Left colon (tissue), 2 donors: ENCODE results near the gene LY6G5C. TPM values are rescaled to one million over a fixed set of nuclear protein-coding genes. Genes with fewer than 3 reads are reported as not detected.
"Not testable (repeated sequence)": the region's sequence is repeated elsewhere in the genome, so short reads cannot be mapped to it uniquely, and the experiment has no call there.

ENCODE experiments used
- ATAC-seq: fragments of 200-7000 bp; cut with Tn5 transposase; one replicate; pipeline ENCODE4 v1.9.1; 2020; ENCODE audit warnings: mild to moderate bottlenecking, moderate library complexity
- DNase-seq, 2 donors: peaks; one replicate each; pipeline ENCODE4 v3.0.0-alpha.2; 2020
- intact Hi-C, 2 donors: fragments of 100-400 bp; cut with DNase I in 1 of 2; cut with micrococcal nuclease in 1 of 2; formaldehyde crosslinking; loops; one replicate each; pipeline versions ENCODE4 v1.11.2 to v1.14.0; 2022; cut with DNase I, micrococcal nuclease
- total RNA-seq, 2 donors: library from RNA; stranded (reverse); fragmentation: NEBNext Ultra II Directional; extraction: Animal tissue kit (Norgen Biotek cat#: 25700); gene quantifications; one replicate each; pipeline ENCODE4 v1.2.1, GENCODE V29; 2021
- donor health status: DM: no; HTN: no; CAD: no.
- donor health status: DM: yes; HTN: yes; CAD: no.

The LY6G5C gene
- total RNA-seq, 2 donors from 2014 or later: 1.6 to 2.5 TPM

DNA sequence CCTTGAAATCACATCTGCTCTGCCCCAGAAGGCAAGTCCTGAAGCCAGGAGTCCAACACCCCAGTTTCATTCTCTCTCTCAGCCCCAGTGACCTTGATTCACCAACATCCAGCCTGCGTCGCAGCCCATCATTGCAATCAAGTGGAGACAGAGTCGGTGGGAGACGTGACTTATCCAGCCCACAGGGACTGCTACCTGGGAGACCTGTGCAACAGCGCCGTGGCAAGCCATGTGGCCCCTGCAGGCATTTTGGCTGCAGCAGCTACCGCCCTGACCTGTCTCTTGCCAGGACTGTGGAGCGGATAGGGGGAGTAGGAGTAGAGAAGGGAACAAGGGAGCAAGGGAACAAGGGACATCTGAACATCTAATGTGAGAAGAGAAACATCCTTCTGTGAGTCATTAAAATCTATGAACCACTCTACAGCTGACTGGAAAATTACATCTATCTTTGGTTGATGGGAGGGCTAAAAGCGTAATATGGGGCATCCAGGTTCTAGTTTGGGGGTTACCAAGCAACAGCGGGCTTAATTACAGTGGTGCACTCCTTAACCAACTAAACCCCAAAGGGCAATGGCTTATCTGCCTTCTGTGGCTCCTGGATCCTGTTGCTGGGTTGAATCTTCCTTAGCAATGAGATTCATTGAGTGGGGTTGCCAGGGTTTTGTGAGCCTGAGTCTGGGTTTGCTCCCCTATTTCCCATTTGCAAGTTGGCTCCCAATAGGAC lies 36.8 kb upstream of the LY6G5C start:
- DNase-seq: no peak
- intact Hi-C loops: no loop called here
- no peak for ATAC-seq

DNA sequence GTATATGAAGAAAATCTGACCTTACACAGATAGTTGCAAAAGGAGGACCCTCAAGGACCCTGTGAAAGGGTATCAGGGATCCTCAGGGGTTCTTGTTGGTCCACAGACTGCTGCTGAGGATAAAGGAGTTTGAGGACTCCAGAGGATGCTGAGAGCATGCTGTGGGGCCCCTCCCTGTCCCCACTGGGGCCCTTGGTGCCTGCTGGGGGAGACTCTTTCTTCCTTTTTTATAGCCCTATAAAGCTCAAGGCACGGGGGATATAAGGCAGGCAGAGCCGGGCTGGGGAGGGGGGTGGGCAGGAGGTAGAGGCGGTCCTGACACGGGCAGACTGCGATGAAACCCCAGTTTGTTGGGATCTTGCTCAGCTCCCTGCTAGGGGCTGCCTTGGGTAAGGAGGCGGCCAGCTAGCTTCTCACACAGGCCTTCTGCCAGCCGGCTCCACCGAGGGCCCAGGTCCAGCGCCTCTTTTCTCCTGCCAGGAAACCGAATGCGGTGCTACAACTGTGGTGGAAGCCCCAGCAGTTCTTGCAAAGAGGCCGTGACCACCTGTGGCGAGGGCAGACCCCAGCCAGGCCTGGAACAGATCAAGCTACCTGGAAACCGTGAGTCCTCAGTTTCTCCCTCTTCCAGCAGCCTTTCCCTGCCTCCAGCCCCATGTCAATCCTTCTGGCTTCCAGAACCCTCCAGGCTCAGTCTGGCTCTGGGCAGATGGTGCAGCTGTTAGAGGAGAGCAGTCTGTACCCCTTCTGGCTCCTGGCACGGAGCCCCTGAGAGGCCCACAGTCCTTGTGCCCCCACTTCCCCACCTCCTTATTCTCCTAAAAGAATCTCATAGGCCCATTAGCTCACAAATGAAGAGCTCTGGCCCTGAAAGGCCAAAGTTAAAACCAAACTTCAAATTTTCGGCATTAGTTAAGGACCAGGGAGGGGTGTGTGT lies 34.4 kb upstream of the LY6G5C start, which contains the start of gene LY6G6D:
TSS of gene LY6G6D (plus strand) at position 327 of the 937 bp plus-strand sequence. CDS start at position 335, 8 bp downstream.
- ATAC-seq (no peak), DNase-seq (no peak)
- intact Hi-C loops: no loop called here

DNA sequence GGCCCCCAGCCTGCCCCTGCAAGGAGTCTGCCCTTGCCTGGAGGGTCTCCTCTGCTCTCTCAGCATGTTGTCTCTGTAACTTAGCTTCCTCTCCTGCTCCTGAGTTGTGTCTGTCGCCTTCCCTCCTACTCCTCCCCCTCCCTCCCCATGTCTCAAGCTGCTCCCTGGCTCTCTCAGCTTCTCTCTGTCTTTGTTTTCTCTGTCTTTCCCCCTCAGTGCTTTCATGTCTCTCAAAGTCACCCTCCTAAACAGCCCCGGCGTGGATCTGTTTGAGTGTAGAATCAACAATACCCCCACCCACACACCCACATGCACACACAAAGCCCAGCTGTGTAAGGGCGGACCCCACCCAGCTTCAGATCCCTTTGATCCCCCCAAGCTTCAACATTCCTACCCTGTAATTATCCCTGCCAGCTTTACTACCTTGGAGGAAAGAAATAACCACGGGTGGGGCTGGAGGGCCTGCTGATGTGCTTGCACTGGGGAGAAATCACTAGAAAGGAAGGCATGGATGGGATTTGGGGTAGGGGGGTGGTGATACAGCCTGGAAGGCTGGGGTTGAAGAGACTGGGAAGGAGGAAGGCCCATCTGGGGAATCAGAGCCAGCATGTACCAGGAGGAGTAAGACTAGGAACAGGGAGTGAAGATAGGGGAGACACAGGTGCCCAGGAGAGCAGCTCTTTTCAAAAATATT lies 33.3 kb upstream of the LY6G5C start:
- ATAC-seq (peak; percentile 49), DNase-seq (peak in 1 of 2 donors; percentile 39)
- intact Hi-C loops: no loop called here

DNA sequence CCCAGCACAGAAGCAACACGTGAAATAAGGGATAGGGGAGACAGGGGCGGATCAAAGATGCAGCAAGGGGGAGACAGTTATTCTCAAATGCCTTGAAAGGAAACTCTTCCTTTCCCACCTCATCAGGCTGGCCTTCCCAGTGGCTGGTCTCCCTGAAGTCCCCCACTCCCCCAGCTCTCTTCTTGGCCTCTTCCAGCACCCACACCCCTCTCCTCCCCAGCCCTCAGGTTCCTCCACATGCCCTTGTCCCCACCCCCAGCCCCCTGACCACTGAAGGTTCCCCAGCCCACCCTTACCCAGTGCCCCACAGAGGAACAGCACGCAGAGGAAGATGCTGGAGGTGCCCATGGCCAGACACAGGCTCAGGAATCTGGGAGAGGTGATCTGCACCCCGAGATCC lies 32.6 kb upstream of the LY6G5C start:
- DNase-seq: no peak
- ATAC-seq: no peak
- intact Hi-C loops: no loop called here

DNA sequence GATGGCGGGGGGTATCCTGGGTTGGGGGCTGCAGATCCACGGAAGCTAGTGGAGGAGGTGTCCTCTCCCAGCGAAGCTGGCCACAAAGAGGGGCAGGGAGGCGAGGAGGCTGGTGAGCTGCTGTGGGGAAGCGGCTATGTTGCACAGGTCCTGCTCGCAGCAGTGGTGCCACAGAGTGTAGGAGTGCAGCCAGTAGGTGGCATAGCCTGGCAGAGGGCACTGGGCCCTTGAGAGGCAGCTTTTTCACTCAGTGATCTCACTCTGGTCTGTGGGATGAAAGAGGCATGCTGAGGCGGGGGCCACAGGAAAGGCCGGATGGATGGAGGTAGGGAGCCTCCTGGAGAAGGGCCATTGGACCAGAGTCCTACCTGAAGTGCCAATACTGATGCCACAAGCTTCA lies 31.4 kb upstream of the LY6G5C start:
- DNase-seq: peak in 1 of 2 donors; percentile 35
- intact Hi-C loops: no loop called here
- peak; percentile 59 for ATAC-seq

DNA sequence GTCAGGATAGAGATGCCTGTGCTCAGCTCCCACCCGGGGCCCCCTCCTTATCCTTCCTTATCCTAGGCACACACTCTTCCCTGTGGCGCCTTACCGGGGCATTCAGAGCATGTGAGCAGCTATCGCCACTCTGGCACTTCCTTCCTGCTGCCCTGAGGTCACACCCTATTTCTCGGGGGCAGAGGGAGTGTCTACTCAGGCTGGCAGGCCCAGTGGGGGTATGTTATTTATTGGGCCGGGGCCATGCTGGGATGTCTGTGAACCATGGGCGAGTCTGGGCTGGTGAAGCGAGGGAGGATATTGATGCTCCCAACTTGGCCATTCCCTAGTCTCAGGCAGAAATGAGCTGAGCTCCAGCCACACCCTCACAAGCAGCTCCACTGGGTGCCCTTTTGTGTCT lies 30.4 kb upstream of the LY6G5C start:
- intact Hi-C loops: no loop called here
- ATAC-seq (peak; percentile 81), DNase-seq (peak; percentile 53 to 66)

DNA sequence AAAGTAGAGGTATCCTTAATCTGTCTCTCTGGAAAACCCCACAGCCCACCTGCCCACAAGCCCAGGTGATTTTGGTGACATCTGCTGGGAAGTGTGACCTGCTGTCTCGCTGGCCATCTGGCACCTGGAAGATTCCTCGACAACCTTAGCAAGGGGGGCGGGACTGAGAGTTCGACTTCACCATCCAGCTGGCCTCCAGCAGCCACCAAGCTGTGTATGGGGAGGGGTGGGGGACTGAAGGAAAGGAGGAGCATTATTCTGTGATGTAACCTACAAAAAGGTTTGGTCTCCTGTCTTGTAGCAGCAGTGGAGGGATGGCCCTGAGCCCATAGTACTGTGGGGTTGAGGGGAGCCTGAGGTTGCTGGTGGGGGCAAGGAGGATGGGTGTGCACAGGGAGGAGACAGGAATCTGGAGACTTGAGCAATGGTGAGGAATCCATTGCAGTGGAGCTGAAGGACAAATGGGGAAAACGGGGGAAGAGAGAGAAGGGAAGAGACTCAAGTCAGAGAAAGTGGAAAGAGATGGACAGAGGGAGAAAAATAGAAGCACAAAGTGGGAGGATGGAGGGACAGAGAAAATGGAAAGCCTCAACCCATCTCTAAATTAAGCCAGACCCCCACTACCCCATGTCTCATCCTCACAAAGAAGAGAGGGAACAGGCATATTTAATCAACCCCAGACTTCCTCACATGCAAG lies 29.8 kb upstream of the LY6G5C start:
- DNase-seq (peak in 1 of 2 donors; percentile 32), ATAC-seq (peak; percentile 4)
- intact Hi-C loops: no loop called here

DNA sequence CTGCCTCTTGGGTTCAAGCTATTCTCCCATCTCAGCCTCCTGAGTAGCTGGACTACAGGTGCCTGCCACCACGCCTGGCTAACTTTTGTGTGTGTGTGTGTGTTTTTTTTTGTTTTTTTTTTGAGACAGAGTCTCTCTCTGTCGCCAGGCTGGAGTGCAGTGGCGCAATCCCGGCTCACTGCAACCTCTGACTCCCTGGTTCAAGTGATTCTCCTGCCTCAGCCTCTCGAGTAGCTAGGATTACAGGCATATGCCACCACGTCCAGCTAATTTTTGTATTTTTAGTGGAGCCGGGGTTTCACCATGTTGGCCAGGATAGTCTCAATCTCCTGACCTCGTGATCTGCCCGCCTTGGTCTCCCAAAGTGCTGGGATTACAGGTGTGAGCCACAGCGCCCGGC lies 28.3 kb upstream of the LY6G5C start:
- DNase-seq, intact Hi-C loops, ATAC-seq: not testable (repeated sequence)

DNA sequence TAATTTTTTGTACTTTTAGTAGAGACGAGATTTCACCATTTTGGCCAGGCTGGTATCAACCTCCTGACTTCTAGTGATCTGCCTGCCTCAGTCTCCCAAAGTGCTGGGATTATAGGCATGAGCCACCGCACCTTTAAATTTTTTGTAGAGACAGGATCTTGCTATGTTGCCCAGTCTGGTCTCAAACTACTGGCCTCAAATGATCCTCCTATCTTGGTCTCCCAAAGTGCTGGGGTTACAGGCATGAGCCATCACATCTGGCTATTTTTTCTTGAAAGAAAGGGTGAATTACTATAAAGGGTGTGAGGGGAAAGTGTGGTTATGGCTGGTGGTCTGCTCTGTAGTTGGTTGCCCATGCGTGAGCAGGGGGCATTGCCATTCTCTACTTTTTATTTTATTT lies 27.4 kb upstream of the LY6G5C start:
- intact Hi-C loops: no loop called here
- ATAC-seq: no peak

DNA sequence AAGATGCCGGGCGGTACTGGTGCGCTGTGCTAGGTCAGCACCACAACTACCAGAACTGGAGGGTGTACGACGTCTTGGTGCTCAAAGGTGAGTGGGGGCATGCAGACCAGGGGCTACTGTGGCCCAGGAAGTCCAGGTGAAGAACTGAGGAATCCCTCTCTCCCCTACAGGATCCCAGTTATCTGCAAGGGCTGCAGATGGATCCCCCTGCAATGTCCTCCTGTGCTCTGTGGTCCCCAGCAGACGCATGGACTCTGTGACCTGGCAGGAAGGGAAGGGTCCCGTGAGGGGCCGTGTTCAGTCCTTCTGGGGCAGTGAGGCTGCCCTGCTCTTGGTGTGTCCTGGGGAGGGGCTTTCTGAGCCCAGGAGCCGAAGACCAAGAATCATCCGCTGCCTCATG lies 26.8 kb upstream of the LY6G5C start:
- DNase-seq: no peak
- intact Hi-C loops: no loop called here
- ATAC-seq: no peak

More for the DNA sequence above, 27.4 kb upstream of the LY6G5C start:
- DNase-seq: no peak

DNA sequence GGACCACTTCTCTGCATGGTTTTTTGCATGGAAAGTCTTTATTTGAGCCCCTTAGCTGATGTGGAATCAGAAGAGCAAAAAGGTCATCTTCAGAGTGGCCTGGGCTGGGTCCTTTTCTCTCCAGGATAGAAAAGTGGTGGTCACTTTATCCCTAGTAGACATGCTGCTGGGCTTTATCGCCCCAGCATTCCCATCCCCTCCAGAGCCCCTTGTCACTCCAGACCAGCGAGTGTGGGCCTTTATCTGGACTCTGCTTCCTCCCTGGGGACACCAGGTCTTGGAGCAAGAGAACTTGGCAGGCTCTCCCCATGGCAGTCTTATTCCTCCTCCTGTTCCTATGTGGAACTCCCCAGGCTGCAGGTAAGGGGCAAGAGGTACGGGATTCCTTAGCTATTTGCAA lies 25.7 kb upstream of the LY6G5C start, which contains the start of gene LY6G6F:
TSS of gene LY6G6F (plus strand) at position 268 of the 400 bp plus-strand sequence. CDS start at position 309, 41 bp downstream.
- intact Hi-C loops: no loop called here
- no peak for ATAC-seq
- no peak for DNase-seq

DNA sequence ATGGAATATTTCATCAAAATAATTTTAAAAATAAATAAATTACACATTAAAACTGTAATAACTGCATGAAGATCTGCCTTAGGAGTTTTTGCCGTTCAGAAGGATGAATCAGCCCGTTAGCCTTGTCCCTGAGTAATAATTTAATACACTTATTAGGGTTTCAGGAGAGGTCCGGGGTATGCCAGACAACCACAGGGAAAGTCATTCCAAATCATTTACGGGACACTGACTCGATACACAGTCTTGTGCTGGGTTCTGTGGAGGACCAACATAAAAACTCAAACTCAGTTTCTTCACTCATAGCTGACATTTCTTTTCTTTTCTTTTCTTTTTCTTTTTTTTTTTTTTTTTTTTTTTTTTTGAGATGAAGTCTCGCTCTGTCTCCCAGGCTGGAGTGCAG lies 25.1 kb upstream of the LY6G5C start:
- ATAC-seq: no peak
- intact Hi-C loops: no loop called here

DNA sequence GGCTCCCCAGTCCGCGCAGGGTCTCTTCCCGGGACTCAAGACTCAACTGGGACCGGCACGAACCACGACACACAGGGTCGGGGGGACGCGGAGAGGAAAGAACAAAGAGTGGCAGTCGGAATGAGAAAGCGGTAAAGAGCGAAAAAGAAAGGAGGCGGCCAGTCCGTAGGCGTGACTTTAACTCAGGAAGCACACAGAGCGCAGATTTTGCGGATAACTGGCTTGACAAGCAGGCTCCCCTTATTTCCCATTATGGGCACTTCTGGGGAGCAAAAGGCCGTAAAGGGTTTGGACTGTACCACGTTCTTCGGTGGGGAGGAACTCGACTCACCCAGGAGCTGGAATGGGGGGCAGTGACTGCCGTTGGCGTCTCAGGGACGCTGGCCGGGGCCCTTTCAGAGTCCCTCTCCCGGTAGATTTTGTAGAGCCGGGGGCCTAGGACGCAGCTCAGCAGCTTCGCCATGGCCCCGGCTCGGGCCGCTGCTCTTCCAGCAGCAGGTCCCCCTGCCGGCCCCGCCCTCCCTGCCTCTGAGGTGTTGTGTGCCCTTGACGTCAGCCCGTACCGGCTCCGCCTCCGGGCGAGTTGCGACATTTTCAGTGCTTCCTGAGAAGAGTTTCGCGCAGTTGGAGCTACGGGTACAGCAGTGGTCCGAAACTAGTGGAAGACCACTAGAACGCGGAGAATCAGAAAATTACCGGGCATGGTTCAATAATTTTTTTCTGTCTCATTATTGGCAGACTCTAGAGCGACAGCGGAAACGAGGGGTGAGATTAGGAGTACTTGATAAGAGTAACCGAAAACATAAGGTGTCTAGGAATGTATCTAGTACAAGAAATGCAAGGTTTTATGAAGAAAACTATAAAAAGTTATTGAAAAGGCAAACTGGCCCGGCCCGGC lies 22.2 kb upstream of the LY6G5C start, which contains the start of gene ABHD16A:
TSS of gene ABHD16A (minus strand) at position 506 of the 898 bp plus-strand sequence. CDS start at position 463, 43 bp downstream.
- ATAC-seq: peak; percentile 98
- DNase-seq: peak; percentile 99
- intact Hi-C loops: no loop called here

More for the DNA sequence above, 25.1 kb upstream of the LY6G5C start:
- DNase-seq: no peak

DNA sequence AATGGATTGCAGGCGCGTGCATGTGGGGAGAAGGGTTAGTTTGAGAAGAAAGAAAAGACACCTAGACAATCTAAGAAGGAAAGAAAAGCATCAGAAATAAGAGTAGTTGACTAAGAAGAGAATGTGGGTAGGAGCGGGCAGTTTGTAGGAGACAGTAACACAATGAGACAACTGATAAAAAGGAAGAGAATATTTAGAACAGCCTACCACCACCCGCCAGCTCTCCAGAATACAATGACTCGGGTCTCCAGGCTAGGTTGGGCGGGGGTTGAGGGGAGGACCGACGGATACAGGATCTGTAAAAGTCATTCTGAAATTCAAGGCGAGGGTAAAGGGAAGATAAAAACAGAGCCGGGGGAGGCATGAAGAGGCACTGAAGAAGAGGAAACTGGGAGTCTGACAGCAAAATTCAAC lies 21.5 kb upstream of the LY6G5C start:
- ATAC-seq: peak; percentile 15
- DNase-seq: no peak
- intact Hi-C loops: no loop called here

DNA sequence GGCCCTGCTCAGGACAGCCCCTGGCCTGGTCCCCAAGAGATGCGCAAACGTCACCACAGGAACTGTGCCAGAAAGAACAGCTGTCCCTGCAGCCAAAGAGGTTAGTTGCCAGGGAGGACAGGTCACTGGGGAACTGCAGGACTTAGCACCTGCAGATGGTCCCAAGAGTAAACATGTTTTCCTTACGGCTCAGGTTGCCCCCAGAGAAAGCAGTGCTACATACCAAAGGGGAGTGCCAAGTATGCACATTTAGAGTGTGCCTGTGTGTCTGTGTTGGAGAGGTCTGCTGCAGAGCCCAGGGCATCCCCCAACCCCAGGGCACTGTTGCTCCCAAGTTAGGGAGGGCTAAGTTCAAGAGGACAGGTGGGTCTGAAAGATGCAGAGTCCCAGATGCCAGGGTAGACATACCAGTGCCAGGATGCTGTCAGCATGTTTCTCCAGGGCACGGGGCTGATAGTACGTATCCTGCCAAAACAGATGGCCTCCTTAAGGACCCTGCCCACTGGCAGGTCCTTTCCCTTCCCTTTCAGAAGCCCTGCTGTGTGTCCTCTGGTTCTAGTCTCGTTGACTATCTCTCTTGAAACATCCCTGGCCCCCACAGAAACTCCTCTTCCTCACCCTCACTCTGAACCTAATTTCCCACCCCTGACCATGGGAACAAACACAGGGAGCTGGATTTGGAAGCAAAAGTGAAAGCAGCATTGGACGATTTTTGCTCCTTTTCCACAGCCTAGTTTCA lies 21.0 kb upstream of the LY6G5C start:
- peak; percentile 5 for ATAC-seq
- peak in 1 of 2 donors; percentile 33 for DNase-seq
- intact Hi-C loops: no loop called here

DNA sequence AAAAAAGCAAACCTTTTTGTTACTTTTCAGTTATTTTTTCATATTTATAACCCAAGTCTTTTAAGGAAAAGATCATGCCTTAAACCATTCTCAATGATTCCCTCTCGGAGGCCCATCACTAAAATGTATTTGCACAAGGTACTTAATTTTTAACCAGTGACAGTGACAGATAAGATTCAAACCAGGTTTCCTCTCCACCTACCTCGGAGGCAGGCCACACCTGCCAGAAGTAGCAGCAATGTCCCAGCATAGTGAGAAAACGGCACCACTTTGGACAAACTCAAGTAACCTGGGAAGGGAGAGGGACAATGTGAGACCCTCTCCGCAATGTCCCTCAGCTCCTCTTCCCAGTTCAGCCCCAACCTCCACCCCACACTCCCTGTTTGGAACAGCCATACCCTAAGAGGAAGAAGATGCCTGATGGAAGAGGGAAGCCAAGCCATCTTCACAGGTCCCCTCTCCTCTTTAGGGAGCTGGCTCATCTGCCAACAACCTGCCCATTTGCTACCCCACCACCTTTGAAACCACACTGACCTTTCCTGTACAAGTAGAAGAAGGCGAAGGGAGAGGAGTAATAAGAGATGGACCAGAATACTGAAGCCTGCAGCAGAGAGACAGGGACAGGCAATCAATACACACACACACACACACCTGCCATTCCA lies 20.0 kb upstream of the LY6G5C start:
- intact Hi-C loops: no loop called here
- ATAC-seq (no peak), DNase-seq (no peak)
